Measurements from ENCODE around the gene SERPINA6.

DNA sequence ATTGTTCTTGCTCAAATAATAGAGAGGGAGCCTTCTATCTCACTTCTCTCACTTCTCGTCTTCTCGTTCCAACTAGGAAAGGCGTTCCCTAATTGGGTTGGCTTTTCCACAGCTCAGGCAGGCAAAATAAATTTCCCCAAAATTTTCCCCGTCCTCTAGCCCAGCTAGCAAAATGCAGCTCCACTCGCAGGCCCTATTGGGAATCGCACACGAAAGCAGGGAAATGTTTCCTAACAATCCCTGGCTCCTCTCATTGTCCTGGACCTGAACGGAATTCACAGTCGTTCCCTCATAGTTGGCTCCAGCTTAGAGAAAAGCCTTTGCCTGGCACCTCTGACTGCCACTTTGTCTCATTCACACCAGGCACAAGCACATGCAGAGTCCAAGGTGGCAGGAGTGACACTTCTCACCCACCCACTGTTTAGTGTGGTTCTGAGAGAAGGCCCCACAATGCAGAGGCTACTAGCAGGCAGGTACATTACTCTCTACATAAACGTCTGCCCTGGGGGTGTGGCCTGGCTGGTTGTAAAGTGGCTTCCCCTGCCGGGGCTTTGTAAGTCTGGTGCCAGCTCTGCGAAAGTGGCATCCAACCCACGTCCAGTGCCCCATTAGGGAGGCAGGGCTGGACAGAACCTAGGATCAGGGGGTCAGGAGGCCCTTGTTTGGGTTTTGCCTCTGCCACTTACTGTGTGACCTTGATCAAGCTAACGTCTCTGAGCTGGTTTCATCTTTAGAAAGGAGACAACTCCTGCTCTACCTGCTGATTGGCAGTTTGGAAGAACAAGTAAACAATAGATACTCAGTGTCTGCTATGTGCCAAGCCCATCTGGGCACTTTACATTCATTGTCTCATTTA, 34.3 kb downstream of the SERPINA6 start:
- TF ChIP-seq EZH2 (IDR thresholded peaks at IDR 0.05; ENCODE audit: insufficient read depth, low read length): no peak
- TF ChIP-seq, protein P1, sequence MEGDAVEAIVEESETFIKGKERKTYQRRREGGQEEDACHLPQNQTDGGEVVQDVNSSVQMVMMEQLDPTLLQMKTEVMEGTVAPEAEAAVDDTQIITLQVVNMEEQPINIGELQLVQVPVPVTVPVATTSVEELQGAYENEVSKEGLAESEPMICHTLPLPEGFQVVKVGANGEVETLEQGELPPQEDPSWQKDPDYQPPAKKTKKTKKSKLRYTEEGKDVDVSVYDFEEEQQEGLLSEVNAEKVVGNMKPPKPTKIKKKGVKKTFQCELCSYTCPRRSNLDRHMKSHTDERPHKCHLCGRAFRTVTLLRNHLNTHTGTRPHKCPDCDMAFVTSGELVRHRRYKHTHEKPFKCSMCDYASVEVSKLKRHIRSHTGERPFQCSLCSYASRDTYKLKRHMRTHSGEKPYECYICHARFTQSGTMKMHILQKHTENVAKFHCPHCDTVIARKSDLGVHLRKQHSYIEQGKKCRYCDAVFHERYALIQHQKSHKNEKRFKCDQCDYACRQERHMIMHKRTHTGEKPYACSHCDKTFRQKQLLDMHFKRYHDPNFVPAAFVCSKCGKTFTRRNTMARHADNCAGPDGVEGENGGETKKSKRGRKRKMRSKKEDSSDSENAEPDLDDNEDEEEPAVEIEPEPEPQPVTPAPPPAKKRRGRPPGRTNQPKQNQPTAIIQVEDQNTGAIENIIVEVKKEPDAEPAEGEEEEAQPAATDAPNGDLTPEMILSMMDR (IDR thresholded peaks at IDR 0.05; ENCODE audit: insufficient read depth, low read depth, low read length): no peak

All from astrocyte (in vitro differentiated cells and primary cell).